K562 (cell line): ENCODE results near the gene AP2A2. TPM values are rescaled to one million over a fixed set of nuclear protein-coding genes. Genes with fewer than 3 reads are reported as not detected.
A peak's percentile ranks its signal among the peaks of the same experiment; 100 is the strongest.

Experiments
- ATAC-seq: fragments of 200-7000 bp; cut with Tn5 transposase; 3 replicates; pipeline ENCODE4 v1.9.1; 2020; ENCODE audit warnings: moderate library complexity
- BruUV-seq: library from RNA; stranded (reverse); fragments of 400-500 nt; replicated peaks from 2 replicates; lab custom pipeline; 2021; lab: Mats Ljungman, UMichigan
- CTCF ChIA-PET: fragments of 300-600 bp; formaldehyde crosslinking; extraction: SDS; loops from one replicate; lab custom pipeline; 2021; ENCODE audit warnings: low intra/inter-chr PET ratio; lab: Yijun Ruan, JAX
- POLR2A ChIA-PET: fragments of 300-600, 350-650 bp; sonication (Branson Sonifier 250); formaldehyde crosslinking; extraction: SDS; loops from one replicate; lab custom pipeline; 2021; ENCODE audit warnings: antibody characterized with exemption, inconsistent platforms; lab: Yijun Ruan, JAX
- DNase-seq, 4 experiments: peaks; one replicate each; pipeline versions ENCODE4 v3.0.0 to v3.0.0-alpha.2; 2011 to 2018; ENCODE audit warnings: low spot score in 3 of 4, mixed read lengths in 3 of 4; ENCODE audit errors: extremely low read depth in 1 of 4
- FAIRE-seq: peaks from 2 replicates; lab custom pipeline; 2011; peaks lifted over from hg19 to GRCh38; lab: Jason Lieb, UNC
- H2AFZ ChIP-seq: 2 replicates; pipeline ENCODE4 v1.6.0; 2011; ENCODE audit warnings: low read depth, low read length, control low read depth, inconsistent platforms
- H3K27ac ChIP-seq: fragments of 200-600 bp; 3 replicates; pipeline ENCODE4 v1.8.0; 2011; ENCODE audit warnings: low read depth, mild to moderate bottlenecking, control low read depth, inconsistent platforms, low read length, moderate library complexity, mixed read lengths; ENCODE audit errors: extremely low read depth
- H3K27me3 ChIP-seq, 2 experiments: fragments of 300-600 bp in 1 of 2; 2 replicates in 1 of 2; 3 replicates in 1 of 2; pipeline versions ENCODE4 v1.6.0 to v1.8.0; 2011; ENCODE audit warnings: inconsistent platforms in 2 of 2, low read length in 2 of 2, mild to moderate bottlenecking in 1 of 2, mixed read lengths in 1 of 2, moderate library complexity in 1 of 2; ENCODE audit not compliant: control insufficient read depth in 2 of 2, insufficient read depth in 2 of 2
- H3K36me3 ChIP-seq: fragments of 300-600 bp; 3 replicates; pipeline ENCODE4 v1.8.0; 2011; ENCODE audit warnings: mild to moderate bottlenecking, low read length, inconsistent platforms; ENCODE audit not compliant: control insufficient read depth, insufficient read depth
- H3K4me1 ChIP-seq, 2 experiments: fragments of 200-600 bp in 1 of 2; replicated peaks in 1 of 2; 2 replicates in 1 of 2; 3 replicates in 1 of 2; pipeline versions ENCODE4 v1.5.1 to v1.8.0; 2011; ENCODE audit warnings: inconsistent platforms in 2 of 2, low read length in 2 of 2, mild to moderate bottlenecking in 1 of 2, mixed read lengths in 1 of 2, moderate library complexity in 1 of 2; ENCODE audit not compliant: control insufficient read depth in 2 of 2, insufficient read depth in 2 of 2
- H3K4me2 ChIP-seq: 2 replicates; pipeline ENCODE4 v1.6.1; 2011; ENCODE audit warnings: low read length, control low read depth, inconsistent platforms, mixed read lengths; ENCODE audit not compliant: insufficient read depth
- H3K4me3 ChIP-seq: fragments of 200-600 bp; sonication (generic), shearing (Covaris generic); 2 replicates; pipeline ENCODE4 v1.5.1; 2016; ENCODE audit warnings: control low read depth, inconsistent platforms
- H3K79me2 ChIP-seq: fragments of 200-600 bp; 3 replicates; pipeline ENCODE4 v1.8.0; 2011; ENCODE audit warnings: low read length, inconsistent platforms; ENCODE audit not compliant: control insufficient read depth, insufficient read depth
- H3K9ac ChIP-seq, 2 experiments: 2 replicates each; pipeline versions ENCODE4 v1.6.0 to v1.6.1; 2011; ENCODE audit warnings: low read depth in 2 of 2, low read length in 2 of 2, control low read depth in 1 of 2, inconsistent platforms in 1 of 2, mild to moderate bottlenecking in 1 of 2, mixed read lengths in 1 of 2; ENCODE audit not compliant: insufficient read depth in 1 of 2
- H3K9me1 ChIP-seq: one replicate; pipeline ENCODE4 v1.6.0; 2011; ENCODE audit warnings: inconsistent platforms, mild to moderate bottlenecking, low read length, moderate library complexity; ENCODE audit not compliant: control insufficient read depth, insufficient read depth
- H3K9me3 ChIP-seq: replicated peaks from 2 replicates; pipeline ENCODE4 v1.5.1; 2011; ENCODE audit warnings: low read depth, low read length, inconsistent platforms; ENCODE audit not compliant: control insufficient read depth, insufficient read depth
- H4K20me1 ChIP-seq: replicated peaks from 2 replicates; pipeline ENCODE4 v1.6.1; 2011; ENCODE audit warnings: low read length, inconsistent platforms, mixed read lengths; ENCODE audit not compliant: control insufficient read depth, insufficient read depth
- BCLAF1 ChIP-seq, 2 experiments: fragments of 450-650 bp in 1 of 2; IDR thresholded peaks; 2 replicates each; pipeline ENCODE4 v1.6.1; 2011 to 2017; ENCODE audit warnings: low read depth in 2 of 2, antibody characterized with exemption in 1 of 2, borderline replicate concordance in 1 of 2, low read length in 1 of 2, mild to moderate bottlenecking in 1 of 2, mixed read lengths in 1 of 2; ENCODE audit not compliant: control insufficient read depth in 1 of 2
- CAMTA2 ChIP-seq: fragments of 250-450 bp; sonication (Bioruptor Pico); conservative IDR thresholded peaks from 2 replicates; pipeline ENCODE4 v1.5.1; 2022
- E2F3 ChIP-seq: fragments of 250-450 bp; sonication (Bioruptor Pico); IDR thresholded peaks from 2 replicates; pipeline ENCODE4 v1.4.0; 2020; ENCODE audit warnings: mild to moderate bottlenecking
- ETS1 ChIP-seq: conservative IDR thresholded peaks from 2 replicates; pipeline ENCODE4 v1.6.1; 2011; ENCODE audit warnings: low read depth, mild to moderate bottlenecking, low read length; ENCODE audit not compliant: control insufficient read depth
- PHB ChIP-seq: fragments of 250-450 bp; sonication (Bioruptor Pico); IDR thresholded peaks from 2 replicates; pipeline ENCODE4 v1.5.0; 2021
- RHOXF2B ChIP-seq: fragments of 250-450 bp; sonication (Bioruptor Pico); conservative IDR thresholded peaks from 2 replicates; pipeline ENCODE4 v1.5.1; 2021
- ZBTB7A ChIP-seq: IDR thresholded peaks from 2 replicates; pipeline ENCODE4 v1.6.1; 2011; ENCODE audit warnings: low read depth, mild to moderate bottlenecking, low read length, moderate library complexity, borderline replicate concordance; ENCODE audit not compliant: control insufficient read depth
- ZNF311 ChIP-seq: fragments of 250-450 bp; sonication (Bioruptor Pico); IDR thresholded peaks from 2 replicates; pipeline ENCODE4 v1.4.0; 2020; ENCODE audit warnings: mild to moderate bottlenecking, moderate library complexity
- WGBS: fragments of 100-300 bp; shearing (Covaris generic); methylation state at CpG from one replicate; pipeline ENCODE4 v1.1.6; 2016; ENCODE audit warnings: low coverage, mixed read lengths; ENCODE audit not compliant: insufficient coverage; ENCODE audit errors: missing lambda C conversion rate; 5-methylcytosine and 5-hydroxymethylcytosine counted together
- in situ Hi-C: fragments of 300-500 bp; cut with MboI; formaldehyde crosslinking; loops from 4 replicates; pipeline ENCODE4 v1.15.0; 2018; ENCODE audit warnings: inconsistent platforms, mixed read lengths
- intact Hi-C: fragments of 100-400 bp; cut with micrococcal nuclease; formaldehyde crosslinking; loops from 2 replicates; pipeline ENCODE4 v1.14.2; 2022
- polyA plus RNA-seq, 8 experiments: library from polyadenylated mRNA; depleted of rRNA in 4 of 8; stranded (reverse) in 5 of 8; unstranded in 3 of 8; fragments of >200 nt; fragmentation: Nextera tagmentation in 2 of 8; fragmentation: Illumina TruSeq in 1 of 8; extraction: Ambion mirVana in 2 of 8; extraction: Trizol in 1 of 8; gene quantifications; 2 replicates each; pipeline versions ENCODE4 v1.2.1 to v1.2.3, GENCODE V29; 2011 to 2014; ENCODE audit warnings: inconsistent platforms in 1 of 8, missing spikeins in 1 of 8
- total RNA-seq, 7 experiments: library from RNA; depleted of rRNA in 6 of 7; stranded (reverse); fragments of >200 nt in 6 of 7; fragmentation: Illumina TruSeq in 2 of 7; extraction: Trizol in 2 of 7; gene quantifications; 2 replicates each; pipeline versions ENCODE4 v1.2.1 to v1.2.3, GENCODE V29; 2011 to 2021; ENCODE audit warnings: low replicate concordance in 1 of 7
- TF ChIP-seq, protein P1 (sequence below): fragments of 450-650 bp; formaldehyde crosslinking; IDR thresholded peaks from 2 replicates; pipeline ENCODE4 v1.4.0; 2020; ENCODE audit warnings: mild to moderate bottlenecking, moderate library complexity
- TF ChIP-seq, protein P2 (sequence below): sonication (generic); formaldehyde crosslinking; IDR thresholded peaks from 2 replicates; pipeline ENCODE4 v1.8.0; 2022; ENCODE audit warnings: mild to moderate bottlenecking, missing genetic modification reagents
- TF ChIP-seq, protein P3 (sequence below): fragments of 450-650 bp; formaldehyde crosslinking; IDR thresholded peaks from 2 replicates; pipeline ENCODE4 v1.4.0; 2020; ENCODE audit warnings: mild to moderate bottlenecking, moderate library complexity

Gene AP2A2
- total and polyA plus RNA-seq, 9 of the 15 experiments (the other 6 are each of a cell fraction or from before 2014, with no cell fraction given): 0.69 to 41.7 (median 15.2) TPM

GRCh38 chr11:924406-925157, 1.1 kb upstream of the AP2A2 start:
- ATAC-seq (no peak), FAIRE-seq (no peak), DNase-seq (no peak)
- no TSS peak for BruUV-seq
- Histone ChIP-seq H3K4me2 (peak overlapping the region; percentile 76), H3K4me3 (peak overlapping the region; percentile 89; the same call in 1 of the 2 replicates), H3K4me1 (peaks cover 19 to 48% of the 10 kb centered on the region in 2 experiments), H3K79me2 (peaks cover 27% of the 10 kb centered on the region), H3K9me1 (peaks cover 4% of the 10 kb centered on the region), H2AFZ (peak overlapping the region; percentile 98), H3K9ac (peak overlapping the region; percentile 79 to 91; a peak in 3 of 4 replicates), H3K27ac (peak overlapping the region; percentile 85; the same call in 1 of the 3 replicates), H3K27me3 (no peaks in the 10 kb centered on the region), H3K9me3 (no peaks in the 10 kb centered on the region), H4K20me1 (no peaks in the 10 kb centered on the region; the same call in 1 of the 2 replicates), H3K36me3 (peaks cover 17% of the 10 kb centered on the region; the same call in 1 of the 3 replicates)
- intact Hi-C loops: no loop called here
- 90% methylated on average over 15 of the region's 18 CpGs for WGBS
- no peak for TF ChIP-seq CAMTA2 (CRISPR knock-in tag)
- TF ChIP-seq, protein P1, sequence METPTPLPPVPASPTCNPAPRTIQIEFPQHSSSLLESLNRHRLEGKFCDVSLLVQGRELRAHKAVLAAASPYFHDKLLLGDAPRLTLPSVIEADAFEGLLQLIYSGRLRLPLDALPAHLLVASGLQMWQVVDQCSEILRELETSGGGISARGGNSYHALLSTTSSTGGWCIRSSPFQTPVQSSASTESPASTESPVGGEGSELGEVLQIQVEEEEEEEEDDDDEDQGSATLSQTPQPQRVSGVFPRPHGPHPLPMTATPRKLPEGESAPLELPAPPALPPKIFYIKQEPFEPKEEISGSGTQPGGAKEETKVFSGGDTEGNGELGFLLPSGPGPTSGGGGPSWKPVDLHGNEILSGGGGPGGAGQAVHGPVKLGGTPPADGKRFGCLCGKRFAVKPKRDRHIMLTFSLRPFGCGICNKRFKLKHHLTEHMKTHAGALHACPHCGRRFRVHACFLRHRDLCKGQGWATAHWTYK (CRISPR knock-in tag): 0 out of 2 replicates have a peak, but pooled peaks have one; percentile 36
- TF ChIP-seq, protein P2, sequence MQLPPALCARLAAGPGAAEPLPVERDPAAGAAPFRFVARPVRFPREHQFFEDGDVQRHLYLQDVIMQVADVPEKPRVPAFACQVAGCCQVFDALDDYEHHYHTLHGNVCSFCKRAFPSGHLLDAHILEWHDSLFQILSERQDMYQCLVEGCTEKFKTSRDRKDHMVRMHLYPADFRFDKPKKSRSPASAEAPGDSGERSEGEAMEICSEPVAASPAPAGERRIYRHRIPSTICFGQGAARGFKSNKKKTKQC (CRISPR knock-in tag): no peak
- no peak for TF ChIP-seq RHOXF2B (CRISPR knock-in tag)
- TF ChIP-seq ZNF311 (CRISPR knock-in tag): no peak
- peak; percentile 26; the same call in 1 of the 2 replicates for TF ChIP-seq ZBTB7A
- no peak for TF ChIP-seq ETS1
- TF ChIP-seq, protein P3, sequence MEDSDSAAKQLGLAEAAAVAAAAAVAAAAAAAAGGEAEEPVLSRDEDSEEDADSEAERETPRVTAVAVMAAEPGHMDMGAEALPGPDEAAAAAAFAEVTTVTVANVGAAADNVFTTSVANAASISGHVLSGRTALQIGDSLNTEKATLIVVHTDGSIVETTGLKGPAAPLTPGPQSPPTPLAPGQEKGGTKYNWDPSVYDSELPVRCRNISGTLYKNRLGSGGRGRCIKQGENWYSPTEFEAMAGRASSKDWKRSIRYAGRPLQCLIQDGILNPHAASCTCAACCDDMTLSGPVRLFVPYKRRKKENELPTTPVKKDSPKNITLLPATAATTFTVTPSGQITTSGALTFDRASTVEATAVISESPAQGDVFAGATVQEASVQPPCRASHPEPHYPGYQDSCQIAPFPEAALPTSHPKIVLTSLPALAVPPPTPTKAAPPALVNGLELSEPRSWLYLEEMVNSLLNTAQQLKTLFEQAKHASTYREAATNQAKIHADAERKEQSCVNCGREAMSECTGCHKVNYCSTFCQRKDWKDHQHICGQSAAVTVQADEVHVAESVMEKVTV (CRISPR knock-in tag): no peak
- peak; percentile 25; the same call in 1 of the 2 replicates for TF ChIP-seq E2F3 (CRISPR knock-in tag)
- TF ChIP-seq PHB (CRISPR knock-in tag): no peak
- no peak for TF ChIP-seq BCLAF1 (IDR thresholded peaks at IDR 0.05; ENCODE audit: borderline replicate concordance in 1 of 2, control insufficient read depth in 1 of 2, low read depth in 2 of 2, low read length in 1 of 2)
- in situ Hi-C loops: no loop called here
- CTCF ChIA-PET: interaction anchor here (0.6 kb wide), 1 partner anchor 226 kb away, joined by 3 read pairs; no protein-coding TSS in a partner anchor
- POLR2A ChIA-PET: interaction anchor here (0.5 to 0.8 kb wide), 4 partner anchors 13 to 688 kb away, joined by 3 to 4 read pairs (median 3); no protein-coding TSS in a partner anchor
